ENCODE results near the gene PTCH1. TPM values are rescaled to one million over a fixed set of nuclear protein-coding genes. Genes with fewer than 3 reads are reported as not detected.

Gene PTCH1
- polyA plus RNA-seq, 3 donors = not detected

DNA sequence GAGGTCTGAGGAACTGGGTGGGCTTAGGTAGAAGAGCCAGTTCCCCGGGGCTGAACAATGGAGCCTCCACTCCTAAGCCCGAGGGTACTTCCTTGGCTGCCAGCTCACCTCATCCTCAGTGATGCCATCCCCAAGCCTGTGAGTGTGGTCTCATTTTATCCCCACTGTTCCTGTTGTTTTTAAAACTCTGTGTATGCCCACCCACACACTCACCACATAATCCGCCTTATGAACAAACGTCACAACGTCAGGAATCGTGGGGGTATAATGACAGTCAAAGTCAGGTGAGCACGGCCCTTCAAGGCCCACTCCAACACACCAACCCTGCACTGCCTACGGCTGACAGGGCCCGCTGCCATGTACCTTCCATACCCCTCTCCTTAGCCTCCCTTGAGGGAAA lies 61.1 kb downstream of the PTCH1 start:
- no peaks in the 10 kb centered on the region for H3K36me3 Mint-ChIP-seq

DNA sequence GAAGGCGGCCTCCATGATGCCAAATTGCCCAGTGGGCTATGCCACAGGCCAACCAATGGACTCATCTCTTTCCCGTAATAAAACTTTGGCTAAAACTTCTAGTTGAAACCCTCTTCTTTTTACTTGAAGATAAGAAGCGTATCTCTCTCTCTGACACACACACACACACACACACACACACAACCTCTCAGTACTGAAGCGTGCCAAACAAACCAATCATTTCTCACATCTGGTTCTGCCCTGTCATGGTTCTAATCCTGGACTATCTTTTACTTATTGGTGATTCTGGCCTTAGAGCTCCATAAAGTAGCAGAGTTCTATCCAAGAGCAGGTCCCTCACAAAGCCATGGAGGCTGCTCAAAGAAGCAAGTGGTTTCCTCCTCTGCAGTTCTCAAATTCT lies 64.6 kb downstream of the PTCH1 start:
- intact Hi-C loops (cut with micrococcal nuclease) = no loop called here
- Mint-ChIP-seq H3K4me1 (no peaks in the 10 kb centered on the region), H3K4me3 (no peak overlapping the region), H3K27me3 (ENCODE audit: low read depth in 3 of 3) (peaks cover 14 to 27% (median 22%) of the 10 kb centered on the region in 3 donors), H3K27ac (no peak overlapping the region), H3K9me3 (no peaks in the 10 kb centered on the region), H3K36me3 (no peaks in the 10 kb centered on the region)
- TF ChIP-seq, protein P1, sequence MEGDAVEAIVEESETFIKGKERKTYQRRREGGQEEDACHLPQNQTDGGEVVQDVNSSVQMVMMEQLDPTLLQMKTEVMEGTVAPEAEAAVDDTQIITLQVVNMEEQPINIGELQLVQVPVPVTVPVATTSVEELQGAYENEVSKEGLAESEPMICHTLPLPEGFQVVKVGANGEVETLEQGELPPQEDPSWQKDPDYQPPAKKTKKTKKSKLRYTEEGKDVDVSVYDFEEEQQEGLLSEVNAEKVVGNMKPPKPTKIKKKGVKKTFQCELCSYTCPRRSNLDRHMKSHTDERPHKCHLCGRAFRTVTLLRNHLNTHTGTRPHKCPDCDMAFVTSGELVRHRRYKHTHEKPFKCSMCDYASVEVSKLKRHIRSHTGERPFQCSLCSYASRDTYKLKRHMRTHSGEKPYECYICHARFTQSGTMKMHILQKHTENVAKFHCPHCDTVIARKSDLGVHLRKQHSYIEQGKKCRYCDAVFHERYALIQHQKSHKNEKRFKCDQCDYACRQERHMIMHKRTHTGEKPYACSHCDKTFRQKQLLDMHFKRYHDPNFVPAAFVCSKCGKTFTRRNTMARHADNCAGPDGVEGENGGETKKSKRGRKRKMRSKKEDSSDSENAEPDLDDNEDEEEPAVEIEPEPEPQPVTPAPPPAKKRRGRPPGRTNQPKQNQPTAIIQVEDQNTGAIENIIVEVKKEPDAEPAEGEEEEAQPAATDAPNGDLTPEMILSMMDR (IDR thresholded peaks at IDR 0.05) = no peak
- no peaks in the 10 kb centered on the region for H3K79me2 ChIP-seq (ENCODE audit: insufficient read depth, low read length)
- no peak overlapping the region for H3K4me2 ChIP-seq (replicated peaks; ENCODE audit: extremely low read depth, low read length, poor library complexity, severe bottlenecking)
- no peaks in the 10 kb centered on the region for H3K4me1 ChIP-seq (ENCODE audit: control insufficient read depth in 1 of 2, insufficient read depth in 2 of 2, low read length in 2 of 2)
- no peak overlapping the region for H3K4me3 ChIP-seq (replicated peaks in 1 of 3; ENCODE audit: low read depth in 2 of 3, low read length in 3 of 3)
- H3K27me3 ChIP-seq (ENCODE audit: control insufficient read depth in 2 of 2, insufficient read depth in 2 of 2, low read length in 2 of 2) = peaks cover 0 to 13% of the 10 kb centered on the region in 2 donors
- no peaks in the 10 kb centered on the region for H3K9me3 ChIP-seq (replicated peaks in 1 of 2; ENCODE audit: control insufficient read depth in 1 of 2, insufficient read depth in 1 of 2, low read length in 2 of 2)
- H4K20me1 ChIP-seq (ENCODE audit: insufficient read depth, low read length) = no peaks in the 10 kb centered on the region
- H3K27ac ChIP-seq (ENCODE audit: low read depth in 1 of 2, low read length in 2 of 2) = no peak overlapping the region
- no peaks in the 10 kb centered on the region for H3K36me3 ChIP-seq (replicated peaks in 1 of 2; ENCODE audit: control insufficient read depth in 1 of 2, insufficient read depth in 2 of 2, low read length in 2 of 2)
- H2AFZ ChIP-seq (ENCODE audit: insufficient read depth, low read depth, low read length, poor library complexity, severe bottlenecking) = no peak overlapping the region
- DNase-seq = no peak
- no peak overlapping the region for H3K9ac ChIP-seq (ENCODE audit: insufficient read depth, low read length, poor library complexity, severe bottlenecking)
- 97% methylated on average over 3 of the region's 4 CpGs for WGBS (ENCODE audit: insufficient coverage)

More for the DNA sequence above, 61.1 kb downstream of the PTCH1 start:
- no peak overlapping the region for H3K4me3 Mint-ChIP-seq
- intact Hi-C loops (cut with micrococcal nuclease) = no loop called here
- Histone ChIP-seq H3K27me3 (ENCODE audit: control insufficient read depth in 2 of 2, insufficient read depth in 2 of 2, low read length in 2 of 2) (peaks cover 3 to 14% of the 10 kb centered on the region in 2 donors), H3K4me1 (ENCODE audit: control insufficient read depth in 1 of 2, insufficient read depth in 2 of 2, low read length in 2 of 2) (no peaks in the 10 kb centered on the region), H2AFZ (ENCODE audit: insufficient read depth, low read depth, low read length, poor library complexity, severe bottlenecking) (no peak overlapping the region), H3K4me3 (replicated peaks in 1 of 3; ENCODE audit: low read depth in 2 of 3, low read length in 3 of 3) (no peak overlapping the region), H4K20me1 (ENCODE audit: insufficient read depth, low read length) (no peaks in the 10 kb centered on the region), H3K9ac (ENCODE audit: insufficient read depth, low read length, poor library complexity, severe bottlenecking) (no peak overlapping the region), H3K9me3 (replicated peaks in 1 of 2; ENCODE audit: control insufficient read depth in 1 of 2, insufficient read depth in 1 of 2, low read length in 2 of 2) (no peaks in the 10 kb centered on the region), H3K4me2 (replicated peaks; ENCODE audit: extremely low read depth, low read length, poor library complexity, severe bottlenecking) (no peak overlapping the region), H3K27ac (ENCODE audit: low read depth in 1 of 2, low read length in 2 of 2) (no peak overlapping the region), H3K79me2 (ENCODE audit: insufficient read depth, low read length) (no peaks in the 10 kb centered on the region), H3K36me3 (replicated peaks in 1 of 2; ENCODE audit: control insufficient read depth in 1 of 2, insufficient read depth in 2 of 2, low read length in 2 of 2) (no peaks in the 10 kb centered on the region)
- peaks cover 0 to 3% (median 0%) of the 10 kb centered on the region in 7 donors for H3K9me3 Mint-ChIP-seq
- H3K4me1 Mint-ChIP-seq = no peaks in the 10 kb centered on the region
- H3K27me3 Mint-ChIP-seq (ENCODE audit: low read depth in 3 of 3) = peaks cover 18 to 44% (median 27%) of the 10 kb centered on the region in 3 donors
- 100% methylated on average over 1 of the region's 9 CpGs for WGBS (ENCODE audit: insufficient coverage)
- H3K27ac Mint-ChIP-seq = no peak overlapping the region
- no peak for DNase-seq
- TF ChIP-seq, protein P1 (IDR thresholded peaks at IDR 0.05) = no peak

Data from CD14-positive monocyte (primary cell).